Upper lobe of left lung (tissue), 4 donors: Measurements from ENCODE around the gene NPIPB8.

Experiments
- CTCF ChIP-seq, 6 experiments: fragments of 450-650 bp in 4 of 6; fragments of 200-600 bp in 2 of 6; sonication (generic) in 2 of 6; IDR thresholded peaks; one replicate each; pipeline ENCODE4 v1.5.1; 2016 to 2019; ENCODE audit warnings: antibody characterized with exemption in 6 of 6
- EP300 ChIP-seq, 4 donors: sonication (generic); formaldehyde crosslinking; IDR thresholded peaks; one replicate each; pipeline ENCODE4 v1.5.1; 2017; ENCODE audit warnings: antibody characterized with exemption in 4 of 4, control low read depth in 2 of 4
- POLR2A ChIP-seq, 4 donors: fragments of 450-650 bp; IDR thresholded peaks; one replicate each; pipeline ENCODE4 v1.5.1; 2016 to 2017; ENCODE audit warnings: antibody characterized with exemption in 4 of 4, mild to moderate bottlenecking in 2 of 4

GRCh38 chr16:28602529-28602928 is 35.3 kb upstream of the NPIPB8 start:
- TF ChIP-seq CTCF (IDR thresholded peaks at IDR 0.05) (no peak), EP300 (IDR thresholded peaks at IDR 0.05) (no peak), POLR2A (IDR thresholded peaks at IDR 0.05) (no peak)
